ENCODE measurements around the gene STK40. TPM values are rescaled to one million over a fixed set of nuclear protein-coding genes. Genes with fewer than 3 reads are reported as not detected.
A peak's percentile ranks its signal among the peaks of the same experiment; 100 is the strongest.

The STK40 gene
- polyA plus RNA-seq, 1 donor from 2014 or later = 88.5 TPM

DNA sequence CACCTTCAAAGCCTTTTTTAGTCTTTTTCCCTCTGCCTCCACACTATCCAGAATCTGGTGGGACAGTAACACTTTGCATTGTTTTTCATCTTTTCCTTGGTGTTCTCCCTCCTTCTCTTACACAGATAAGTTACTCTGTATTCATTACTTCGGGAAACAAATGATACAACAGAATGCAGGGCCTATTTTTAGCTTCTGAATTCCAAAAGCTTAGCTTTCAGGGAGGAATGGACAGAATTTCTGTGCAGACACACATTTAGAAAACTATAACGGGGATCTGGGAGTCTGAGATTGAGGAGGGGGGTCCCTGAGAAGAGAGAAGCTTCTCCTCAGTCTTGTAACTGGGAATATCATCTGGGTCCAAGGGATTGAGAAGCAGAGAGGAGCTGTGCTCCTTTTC is 3.5 kb upstream of the STK40 start:
- Mint-ChIP-seq H3K4me1 (peaks cover 47 to 67% (median 57%) of the 10 kb centered on the region in 3 donors), H3K4me3 (peak overlapping the region in 3 of 4 donors; percentile 18 to 89 (median 86)), H3K27ac (peak overlapping the region; percentile 48 to 95 (median 55)), H3K9me3 (no peaks in the 10 kb centered on the region), H3K27me3 (no peaks in the 10 kb centered on the region), H3K36me3 (peaks cover 8% of the 10 kb centered on the region)

DNA sequence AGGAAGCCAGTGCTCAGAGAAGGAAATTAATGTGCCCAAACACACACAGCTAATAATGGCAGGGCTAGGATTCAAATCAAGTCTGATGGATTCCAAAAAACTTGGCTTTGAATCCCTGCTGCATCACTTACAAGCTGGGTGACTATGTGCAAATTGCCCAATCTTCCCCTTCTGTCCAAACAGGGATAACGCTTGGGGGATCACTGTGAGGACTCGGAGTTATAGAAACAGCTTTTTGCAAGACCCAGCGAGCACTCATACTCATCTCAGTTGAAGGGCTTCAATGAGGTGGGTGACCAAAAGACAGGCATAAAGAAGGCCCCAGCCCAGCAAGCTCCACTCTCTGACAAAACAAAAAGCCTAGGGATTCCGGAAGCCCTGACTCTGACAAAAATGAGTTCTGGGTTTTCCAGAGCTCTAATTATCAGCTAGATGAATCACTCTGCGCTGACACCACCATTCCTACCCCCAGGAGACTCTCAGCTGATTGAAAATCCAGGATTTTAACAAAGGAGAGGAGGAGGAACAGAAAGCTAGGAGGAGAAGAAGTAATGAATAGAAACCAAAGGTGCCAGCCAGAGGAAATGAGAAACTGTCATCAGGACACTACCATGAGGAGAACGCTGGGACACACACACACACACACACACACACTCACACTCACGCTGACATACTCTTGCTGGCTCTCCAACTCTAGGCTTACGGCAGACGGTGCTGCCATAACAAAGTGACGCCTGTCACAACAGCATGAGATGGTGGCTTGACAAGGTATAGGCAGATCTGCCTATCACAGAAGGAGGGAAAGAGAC is 1.6 kb upstream of the STK40 start:
- H3K4me1 Mint-ChIP-seq = peaks cover 55 to 71% (median 57%) of the 10 kb centered on the region in 3 donors
- peak overlapping the region; percentile 99 to 100 (median 99) for H3K27ac Mint-ChIP-seq

DNA sequence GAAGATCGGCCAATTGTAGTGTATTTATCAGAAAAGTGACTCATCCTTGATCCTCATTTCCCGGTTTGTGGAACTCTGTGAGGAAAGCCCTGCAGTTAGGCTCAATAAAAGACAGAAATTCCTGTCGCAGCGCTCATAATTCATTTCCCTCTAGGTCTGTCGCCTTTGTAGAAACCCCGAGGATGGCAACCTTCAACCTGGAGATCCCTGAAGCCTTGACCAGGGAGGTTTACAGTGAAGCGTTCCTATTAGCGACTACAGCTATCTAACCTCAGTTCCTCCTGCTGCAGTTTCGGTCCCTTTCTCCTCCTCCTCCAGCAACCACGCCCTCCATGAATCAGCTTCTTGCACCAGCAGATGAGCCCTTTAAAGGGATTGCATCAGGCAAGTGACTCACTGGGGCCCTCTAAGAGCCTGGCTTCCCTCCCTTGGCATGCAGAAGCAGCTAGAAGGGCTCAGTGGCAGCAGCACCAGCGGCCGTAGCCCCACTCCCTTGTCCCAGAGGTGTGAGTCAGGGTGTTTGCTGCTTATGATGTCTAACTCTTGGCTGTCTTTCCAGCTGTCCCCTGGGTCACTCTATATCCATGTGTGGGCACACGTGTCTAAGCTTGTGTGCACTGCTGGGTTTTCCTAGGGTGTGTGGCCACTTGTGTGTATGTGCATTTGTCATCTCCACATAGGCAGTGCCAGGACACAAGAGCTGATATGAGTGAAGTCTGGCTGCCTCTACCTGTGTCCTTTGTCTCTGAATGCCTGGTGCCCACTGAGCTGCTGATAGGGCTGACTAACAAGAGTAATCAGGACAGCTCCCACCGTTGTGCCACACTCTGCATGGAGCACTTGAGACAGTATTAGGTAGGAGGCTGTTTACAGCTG is 779 bp upstream of the STK40 start:
- Mint-ChIP-seq H3K4me1 (peaks cover 51 to 68% (median 52%) of the 10 kb centered on the region in 3 donors), H3K27ac (peak overlapping the region; percentile 99 to 100 (median 99)), H3K4me3 (peak overlapping the region; percentile 95 to 98 (median 96))

More for the DNA sequence above, 1.6 kb upstream of the STK40 start:
- peaks cover 1% of the 10 kb centered on the region for H3K27me3 Mint-ChIP-seq
- H3K9me3 Mint-ChIP-seq = no peaks in the 10 kb centered on the region
- H3K4me3 Mint-ChIP-seq = peak overlapping the region; percentile 14 to 98 (median 96)
- H3K36me3 Mint-ChIP-seq = peaks cover 5% of the 10 kb centered on the region

DNA sequence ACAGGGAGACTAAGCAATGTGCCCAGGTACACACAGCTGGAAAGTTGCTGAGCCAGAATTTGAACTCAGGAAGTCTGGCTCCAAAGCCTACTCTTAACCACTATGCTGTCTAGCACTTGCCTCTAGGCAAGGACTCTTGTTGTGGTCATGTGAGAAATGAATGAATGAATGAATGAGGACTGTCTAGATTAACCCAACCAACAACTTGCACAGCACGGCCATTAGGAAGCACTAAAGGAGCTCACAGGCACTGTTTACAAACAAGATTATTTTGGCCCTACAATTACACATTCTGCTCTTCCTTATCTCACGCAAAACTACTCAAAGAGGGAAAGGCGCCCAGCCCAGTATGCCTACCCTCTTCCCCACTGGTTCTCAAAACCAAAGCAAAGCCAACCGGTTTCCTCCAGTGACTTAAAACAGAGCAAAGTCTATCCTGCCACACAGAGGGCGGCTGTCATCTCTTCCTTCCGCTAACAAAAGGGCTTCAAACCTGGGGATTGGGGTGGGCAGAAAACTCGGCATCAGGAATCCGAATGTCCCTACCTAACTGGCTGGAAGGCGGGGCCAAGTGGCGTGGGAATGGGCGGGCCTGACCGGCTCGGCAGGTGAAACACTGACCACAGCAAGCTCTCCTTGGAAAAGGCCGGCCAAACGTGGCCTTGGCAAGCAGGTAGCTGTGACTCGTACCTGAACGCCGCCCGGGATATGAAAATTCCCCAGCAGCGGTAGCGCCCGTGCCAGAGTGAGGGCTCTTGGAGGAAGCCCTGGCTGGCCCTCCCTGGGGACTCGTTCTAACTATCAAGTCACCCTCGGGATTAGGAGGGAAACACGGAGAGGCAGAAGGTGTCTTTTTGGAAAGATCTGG is 948 bp downstream of the STK40 start:
- H3K27ac Mint-ChIP-seq = peak overlapping the region; percentile 85 to 92 (median 91)
- H3K36me3 Mint-ChIP-seq = no peaks in the 10 kb centered on the region
- H3K4me1 Mint-ChIP-seq = peaks cover 51 to 64% (median 52%) of the 10 kb centered on the region in 3 donors
- H3K27me3 Mint-ChIP-seq = peaks cover 1% of the 10 kb centered on the region
- H3K4me3 Mint-ChIP-seq = peak overlapping the region; percentile 84 to 97 (median 96)
- no peaks in the 10 kb centered on the region for H3K9me3 Mint-ChIP-seq

More for the DNA sequence above, 779 bp upstream of the STK40 start:
- H3K36me3 Mint-ChIP-seq = peaks cover 5% of the 10 kb centered on the region
- H3K27me3 Mint-ChIP-seq = peaks cover 1% of the 10 kb centered on the region
- no peaks in the 10 kb centered on the region for H3K9me3 Mint-ChIP-seq

DNA sequence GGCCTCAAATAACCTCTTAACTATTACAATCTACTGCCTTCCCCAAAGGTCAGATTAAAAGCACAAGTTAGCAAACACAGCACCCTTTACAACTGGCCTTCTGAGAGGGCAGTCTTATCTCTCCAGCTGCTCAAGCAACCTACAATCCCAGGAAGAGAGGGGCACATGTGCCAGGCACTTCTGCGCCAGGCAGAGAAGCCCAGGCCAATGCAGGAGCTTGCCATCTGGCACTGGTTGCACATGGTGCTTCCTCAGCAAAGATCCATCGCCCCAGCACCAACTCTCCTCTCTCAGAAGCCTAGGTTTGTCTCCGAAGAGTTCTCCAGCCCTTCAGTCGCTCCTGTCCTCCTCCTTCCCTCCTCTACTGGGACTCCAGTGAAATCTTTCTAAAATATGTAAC is 2.5 kb downstream of the STK40 start:
- Mint-ChIP-seq H3K27ac (peak overlapping the region; percentile 67 to 91 (median 85)), H3K9me3 (no peaks in the 10 kb centered on the region), H3K36me3 (no peaks in the 10 kb centered on the region), H3K4me1 (peaks cover 51 to 65% (median 54%) of the 10 kb centered on the region in 3 donors), H3K4me3 (peak overlapping the region; percentile 13 to 71 (median 51)), H3K27me3 (peaks cover 1% of the 10 kb centered on the region)

DNA sequence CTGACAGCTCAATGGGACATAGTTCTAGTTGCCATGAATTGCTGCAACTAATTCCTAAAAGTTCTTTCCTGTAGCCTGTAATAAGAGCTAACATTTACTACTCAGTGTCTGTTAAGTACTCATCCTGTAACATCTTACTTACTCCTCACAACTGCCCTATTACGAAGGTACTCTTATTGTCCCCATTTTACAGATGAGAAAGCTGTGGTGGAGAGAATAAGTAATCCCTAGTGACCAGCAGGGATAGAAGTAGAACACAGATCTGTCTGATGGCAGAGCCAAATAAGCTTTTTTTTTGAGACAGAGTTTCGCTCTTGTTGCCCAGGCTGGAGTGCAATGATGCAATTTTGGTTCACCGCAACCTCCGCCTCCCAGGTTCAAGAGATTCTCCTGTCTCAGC is 3.1 kb downstream of the STK40 start:
- H3K4me1 Mint-ChIP-seq = peaks cover 53 to 67% (median 57%) of the 10 kb centered on the region in 3 donors
- peak overlapping the region in 1 of 3 donors; percentile 85 for H3K27ac Mint-ChIP-seq
- H3K9me3 Mint-ChIP-seq = no peaks in the 10 kb centered on the region
- H3K27me3 Mint-ChIP-seq = peaks cover 1% of the 10 kb centered on the region
- peak overlapping the region in 1 of 4 donors; percentile 71 for H3K4me3 Mint-ChIP-seq
- H3K36me3 Mint-ChIP-seq = no peaks in the 10 kb centered on the region

DNA sequence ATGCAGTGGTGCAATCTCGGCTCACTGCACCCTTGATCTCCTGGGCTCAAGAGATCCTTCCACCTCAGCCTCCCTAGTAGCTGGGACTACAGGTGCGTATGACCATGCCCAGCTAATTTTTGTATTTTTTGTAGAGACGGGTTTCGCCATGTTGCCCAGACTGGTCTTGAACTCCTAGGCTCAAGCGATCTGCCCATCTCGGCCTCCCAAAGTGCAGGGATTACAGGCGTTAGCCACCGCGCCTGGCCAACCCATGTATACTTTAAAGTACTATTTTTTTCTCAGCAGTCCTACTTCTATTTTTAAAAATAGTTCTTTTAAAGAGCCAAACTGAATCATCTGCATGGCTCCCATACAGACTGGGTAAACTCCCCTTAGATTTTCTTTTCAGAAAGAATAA is 3.5 kb downstream of the STK40 start:
- peaks cover 51 to 66% (median 57%) of the 10 kb centered on the region in 3 donors for H3K4me1 Mint-ChIP-seq
- H3K4me3 Mint-ChIP-seq = peak overlapping the region in 1 of 4 donors; percentile 71
- H3K27ac Mint-ChIP-seq = peak overlapping the region in 2 of 3 donors; percentile 37 to 84
- no peaks in the 10 kb centered on the region for H3K36me3 Mint-ChIP-seq
- H3K27me3 Mint-ChIP-seq = peaks cover 1% of the 10 kb centered on the region
- no peaks in the 10 kb centered on the region for H3K9me3 Mint-ChIP-seq

DNA sequence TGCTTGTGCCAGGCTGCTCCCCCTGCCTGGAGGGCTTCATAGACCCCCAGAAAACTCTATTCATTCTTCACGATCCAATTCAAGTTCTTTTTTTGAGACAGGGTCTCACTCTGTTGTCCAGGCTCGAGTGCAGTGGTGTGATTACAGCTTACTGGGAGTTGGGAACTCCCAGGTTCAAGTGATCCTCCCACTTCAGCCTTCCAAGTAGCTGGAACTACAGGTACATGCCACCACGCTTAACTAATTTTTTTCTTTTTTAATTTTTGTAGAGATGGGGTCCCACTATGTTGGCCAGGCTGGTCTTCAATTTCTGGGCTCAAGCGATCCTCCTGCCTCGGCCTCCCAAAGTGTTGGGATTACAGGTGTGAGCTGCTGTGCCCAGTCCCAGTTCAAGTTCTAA is 4.3 kb downstream of the STK40 start:
- Mint-ChIP-seq H3K27me3 (peaks cover 1% of the 10 kb centered on the region), H3K36me3 (no peaks in the 10 kb centered on the region), H3K9me3 (no peaks in the 10 kb centered on the region), H3K27ac (peak overlapping the region; percentile 41 to 85 (median 84)), H3K4me3 (peak overlapping the region in 3 of 4 donors; percentile 5 to 71 (median 25)), H3K4me1 (peaks cover 51 to 61% (median 53%) of the 10 kb centered on the region in 3 donors)

DNA sequence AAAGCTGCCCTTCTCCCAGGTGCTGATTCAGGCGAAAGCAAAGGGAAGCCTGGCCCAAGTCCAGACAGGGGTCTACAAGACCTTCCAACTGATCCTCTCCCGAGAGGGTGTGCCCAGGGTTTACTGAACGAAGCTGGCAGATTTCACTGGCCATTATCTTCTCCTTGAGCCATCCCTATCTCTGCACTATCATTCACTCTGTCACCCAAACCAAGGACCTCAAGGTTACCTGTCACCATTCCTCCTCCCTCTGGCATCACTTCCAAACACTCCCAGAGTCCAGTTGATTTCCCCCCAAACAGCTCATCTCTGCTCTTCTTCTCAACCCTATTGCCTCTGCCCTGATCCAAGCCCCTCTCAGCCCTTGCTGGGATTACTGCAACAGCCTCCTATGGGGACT is 4.9 kb downstream of the STK40 start:
- Mint-ChIP-seq H3K4me3 (peak overlapping the region in 1 of 4 donors; percentile 71), H3K4me1 (peaks cover 49 to 65% (median 53%) of the 10 kb centered on the region in 3 donors), H3K9me3 (no peaks in the 10 kb centered on the region), H3K27ac (peak overlapping the region in 2 of 3 donors; percentile 85), H3K36me3 (no peaks in the 10 kb centered on the region), H3K27me3 (peaks cover 1% of the 10 kb centered on the region)

DNA sequence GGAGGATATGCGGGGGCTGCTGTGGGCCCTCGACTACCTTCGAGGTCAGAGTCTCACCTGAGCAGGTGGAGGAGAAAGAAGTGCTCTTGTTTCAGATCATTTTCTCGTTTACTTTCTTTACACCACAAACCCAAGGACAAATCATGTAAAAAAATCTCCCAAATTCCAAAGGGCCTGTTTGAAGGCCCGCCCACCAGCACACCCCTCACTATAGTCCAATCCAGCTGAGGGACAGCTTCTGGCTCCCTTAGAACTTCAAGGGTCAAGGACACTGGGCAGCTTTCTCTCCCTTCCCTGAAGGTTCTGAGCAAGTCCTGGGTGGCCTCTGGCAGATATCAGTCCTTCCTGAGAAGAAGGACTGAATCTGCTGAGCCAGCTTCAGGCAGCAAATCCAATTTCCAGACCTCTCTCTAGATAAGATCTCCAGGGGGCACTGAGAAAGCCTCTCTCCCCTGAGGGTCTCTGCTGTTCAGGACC is 5.5 kb downstream of the STK40 start:
- H3K4me3 Mint-ChIP-seq = peak overlapping the region in 2 of 4 donors; percentile 17 to 71
- no peaks in the 10 kb centered on the region for H3K9me3 Mint-ChIP-seq
- H3K36me3 Mint-ChIP-seq = no peaks in the 10 kb centered on the region
- peaks cover 1% of the 10 kb centered on the region for H3K27me3 Mint-ChIP-seq
- H3K27ac Mint-ChIP-seq = peak overlapping the region in 2 of 3 donors; percentile 85
- H3K4me1 Mint-ChIP-seq = peaks cover 49 to 65% (median 53%) of the 10 kb centered on the region in 3 donors

DNA sequence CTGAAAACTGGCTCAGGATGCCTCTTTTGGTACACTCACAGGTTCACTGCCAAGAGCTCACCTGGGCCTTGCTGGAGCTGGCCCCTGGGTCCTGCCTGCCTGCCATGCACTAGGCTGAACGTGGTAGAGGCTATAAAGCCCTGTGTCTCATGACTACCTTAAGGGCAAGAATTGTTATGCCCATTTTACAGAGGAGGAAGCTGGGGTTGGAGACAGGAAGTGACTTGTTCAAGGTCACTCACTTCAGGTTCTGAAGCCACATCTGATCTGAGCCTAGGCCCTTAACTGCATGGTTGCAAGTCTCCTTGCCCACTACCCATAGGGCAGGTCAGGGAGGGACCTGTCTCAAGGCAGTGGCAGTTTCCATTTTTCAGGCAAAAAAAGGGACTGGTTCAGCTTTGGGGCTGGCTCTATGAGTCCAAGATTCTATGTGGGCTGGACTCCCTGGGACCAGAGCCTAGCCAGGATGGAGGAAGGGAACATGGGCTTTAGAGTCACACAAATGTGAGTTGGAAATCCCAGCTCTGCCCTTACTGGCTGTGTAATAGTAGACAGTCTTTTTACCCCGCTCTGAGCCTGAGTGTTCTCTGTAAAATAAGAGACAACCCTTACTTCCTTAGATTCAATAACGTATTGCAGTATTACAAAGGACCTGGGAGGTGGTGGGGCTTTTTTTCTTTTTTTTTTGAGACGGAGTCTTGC is 7.8 kb downstream of the STK40 start:
- H3K27me3 Mint-ChIP-seq = no peaks in the 10 kb centered on the region
- H3K9me3 Mint-ChIP-seq = no peaks in the 10 kb centered on the region
- H3K36me3 Mint-ChIP-seq = no peaks in the 10 kb centered on the region
- peak overlapping the region in 3 of 4 donors; percentile 46 to 67 (median 48) for H3K4me3 Mint-ChIP-seq
- peak overlapping the region; percentile 55 to 87 (median 78) for H3K27ac Mint-ChIP-seq
- H3K4me1 Mint-ChIP-seq = peaks cover 47 to 69% (median 60%) of the 10 kb centered on the region in 3 donors

DNA sequence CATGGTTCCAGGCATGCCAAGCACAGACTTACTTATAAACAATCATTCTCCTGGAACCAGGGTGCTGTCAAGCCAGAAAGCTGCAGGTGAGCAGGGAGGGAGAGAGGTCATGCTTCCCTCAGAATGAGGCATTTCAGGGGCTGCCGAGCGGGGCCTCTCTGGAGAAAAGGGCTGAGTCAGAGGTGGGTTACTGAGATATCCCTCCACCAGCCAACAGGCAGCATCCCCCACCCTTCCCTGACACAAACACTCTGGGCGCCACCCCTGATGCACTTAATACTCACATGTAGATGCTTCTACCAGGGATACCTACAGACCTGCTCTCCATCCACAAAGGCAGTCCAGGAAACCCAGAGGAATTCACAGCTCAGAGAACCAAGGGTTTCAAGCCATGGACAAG is 13.1 kb downstream of the STK40 start:
- Mint-ChIP-seq H3K9me3 (no peaks in the 10 kb centered on the region), H3K27ac (peak overlapping the region; percentile 53 to 94 (median 88)), H3K36me3 (no peaks in the 10 kb centered on the region), H3K4me3 (peak overlapping the region in 2 of 4 donors; percentile 34 to 58), H3K4me1 (peaks cover 31 to 59% (median 53%) of the 10 kb centered on the region in 3 donors), H3K27me3 (no peaks in the 10 kb centered on the region)

DNA sequence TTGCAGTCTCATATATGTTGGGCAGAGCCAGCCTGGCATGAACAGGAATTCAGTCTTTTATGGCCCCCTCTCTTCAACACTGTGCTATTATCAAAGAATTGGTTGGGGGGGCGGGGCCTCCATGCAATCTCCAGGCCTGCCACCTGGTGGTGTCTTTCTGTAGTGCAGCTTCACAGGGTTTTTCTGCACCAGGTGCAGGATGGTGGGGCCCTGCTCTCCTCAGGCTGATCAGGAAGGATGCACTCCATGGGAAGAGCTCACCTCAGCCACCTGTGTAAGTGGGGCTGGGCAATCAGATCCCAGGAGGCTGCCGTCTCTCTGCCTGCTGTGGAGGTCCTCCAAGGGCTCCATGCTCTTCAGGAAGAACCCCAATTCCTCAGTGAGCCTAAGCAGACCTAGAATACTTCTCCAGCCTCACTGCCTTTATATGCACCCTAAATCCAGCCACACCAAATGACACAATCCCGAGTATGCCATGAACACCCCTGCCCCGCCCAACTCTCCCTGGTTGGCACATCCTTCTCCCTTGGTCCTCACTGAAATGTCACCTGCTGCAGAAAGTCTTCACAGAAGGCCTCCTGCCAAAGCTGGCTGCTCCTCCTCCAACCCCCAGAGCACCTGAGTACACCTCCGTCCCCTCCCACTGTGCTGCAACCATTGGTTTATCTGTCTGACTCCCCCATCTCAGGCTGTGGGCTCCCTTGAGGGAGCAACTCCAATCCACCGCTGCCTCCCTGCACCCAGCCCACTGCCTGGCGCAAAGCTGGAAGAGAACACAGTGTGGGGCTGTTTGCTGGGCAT is 16.5 kb downstream of the STK40 start:
- H3K36me3 Mint-ChIP-seq = peaks cover 2% of the 10 kb centered on the region
- peaks cover 34 to 51% (median 41%) of the 10 kb centered on the region in 3 donors for H3K4me1 Mint-ChIP-seq
- H3K27ac Mint-ChIP-seq = peak overlapping the region; percentile 67 to 89 (median 89)
- H3K9me3 Mint-ChIP-seq = no peaks in the 10 kb centered on the region
- H3K27me3 Mint-ChIP-seq = no peaks in the 10 kb centered on the region
- peak overlapping the region in 2 of 4 donors; percentile 54 to 55 for H3K4me3 Mint-ChIP-seq

All from IgD-negative memory B cell (primary cell).